GM12872 (cell line): ENCODE data around the gene KLHDC8A.

Experiments used
- TF ChIP-seq, protein P1 (sequence below): IDR thresholded peaks from 3 replicates; pipeline ENCODE4 v1.5.1; 2011; ENCODE audit warnings: low read depth, mild to moderate bottlenecking, low read length, moderate library complexity; ENCODE audit not compliant: insufficient read depth

KLHDC8A gene

DNA sequence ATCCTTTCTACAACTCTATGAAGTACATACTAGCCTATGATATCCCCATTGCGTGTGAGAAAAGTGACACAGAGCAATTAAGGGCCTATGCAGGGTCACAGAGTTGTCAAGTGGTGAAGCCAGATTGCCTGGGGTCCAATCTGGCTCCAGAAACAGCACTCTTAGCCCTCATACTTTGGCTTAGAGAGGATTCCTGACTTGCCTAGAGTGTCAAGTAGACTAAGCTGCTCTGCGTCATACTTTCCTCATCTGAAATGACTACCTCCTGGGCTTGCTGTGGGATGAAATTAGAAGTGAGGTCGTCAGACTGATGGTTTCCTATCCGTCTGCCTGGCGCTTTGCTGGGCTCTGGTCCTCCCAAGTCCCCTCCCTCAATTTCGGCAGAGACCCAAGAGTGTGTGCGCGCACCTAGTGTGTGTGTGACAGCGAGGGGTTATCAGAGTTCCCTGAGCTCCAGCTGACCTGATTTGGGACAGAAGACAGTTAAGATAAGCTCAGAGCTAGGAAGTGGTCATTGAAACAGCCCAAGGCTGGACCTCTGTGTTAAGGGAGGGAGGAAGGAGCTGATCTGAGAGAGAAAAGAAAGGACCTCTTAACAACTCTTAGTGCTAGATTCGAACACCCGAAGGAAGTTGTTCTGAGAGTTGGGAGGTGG, 29.8 kb downstream of the KLHDC8A start:
- TF ChIP-seq, protein P1, sequence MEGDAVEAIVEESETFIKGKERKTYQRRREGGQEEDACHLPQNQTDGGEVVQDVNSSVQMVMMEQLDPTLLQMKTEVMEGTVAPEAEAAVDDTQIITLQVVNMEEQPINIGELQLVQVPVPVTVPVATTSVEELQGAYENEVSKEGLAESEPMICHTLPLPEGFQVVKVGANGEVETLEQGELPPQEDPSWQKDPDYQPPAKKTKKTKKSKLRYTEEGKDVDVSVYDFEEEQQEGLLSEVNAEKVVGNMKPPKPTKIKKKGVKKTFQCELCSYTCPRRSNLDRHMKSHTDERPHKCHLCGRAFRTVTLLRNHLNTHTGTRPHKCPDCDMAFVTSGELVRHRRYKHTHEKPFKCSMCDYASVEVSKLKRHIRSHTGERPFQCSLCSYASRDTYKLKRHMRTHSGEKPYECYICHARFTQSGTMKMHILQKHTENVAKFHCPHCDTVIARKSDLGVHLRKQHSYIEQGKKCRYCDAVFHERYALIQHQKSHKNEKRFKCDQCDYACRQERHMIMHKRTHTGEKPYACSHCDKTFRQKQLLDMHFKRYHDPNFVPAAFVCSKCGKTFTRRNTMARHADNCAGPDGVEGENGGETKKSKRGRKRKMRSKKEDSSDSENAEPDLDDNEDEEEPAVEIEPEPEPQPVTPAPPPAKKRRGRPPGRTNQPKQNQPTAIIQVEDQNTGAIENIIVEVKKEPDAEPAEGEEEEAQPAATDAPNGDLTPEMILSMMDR: no peak

- TF ChIP-seq, protein P1: peak; percentile 87
These were observed 31.3 kb downstream of the KLHDC8A start for GRCh38 chr1:205325334-205325884.

DNA sequence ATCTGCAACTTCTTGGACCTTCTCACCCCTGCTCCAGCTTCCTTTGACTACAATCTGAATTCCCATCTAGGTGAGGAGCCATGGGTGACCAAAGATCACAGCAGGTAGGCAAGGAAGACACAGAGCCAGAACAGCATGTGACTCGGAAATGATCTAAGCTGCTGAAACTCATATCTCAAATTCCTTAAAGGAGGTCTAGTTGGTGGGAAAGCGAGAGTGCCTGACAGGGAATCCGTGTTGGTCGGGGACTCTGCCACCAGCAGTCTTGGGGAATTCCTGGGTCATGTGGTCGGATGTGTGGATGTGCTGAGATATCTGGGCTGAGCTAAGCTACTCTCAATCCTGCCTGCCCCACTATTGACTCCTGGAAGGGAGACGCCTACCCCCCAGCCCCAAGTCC, 31.9 kb downstream of the KLHDC8A start:
- TF ChIP-seq, protein P1: no peak

DNA sequence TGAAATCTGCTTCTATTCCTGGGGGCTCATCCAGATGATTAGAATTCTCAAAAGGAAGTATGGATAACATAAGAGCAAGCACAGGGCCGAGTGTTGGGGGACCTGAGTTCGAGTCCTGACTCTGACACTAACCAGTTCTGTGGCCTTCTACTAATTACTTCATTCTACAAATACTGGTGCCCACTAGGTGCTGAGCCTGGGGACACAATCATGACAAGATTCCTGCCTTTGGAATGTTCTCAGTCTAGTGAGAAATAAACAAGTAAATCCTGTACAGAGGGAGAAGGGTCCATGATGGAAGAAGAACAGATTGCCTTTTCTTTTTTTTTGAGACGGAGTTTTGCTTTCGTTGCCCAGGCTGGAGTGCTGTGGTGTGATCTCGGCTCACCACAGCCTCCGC, 32.9 kb downstream of the KLHDC8A start:
- TF ChIP-seq, protein P1: no peak

GRCh38 chr1:205321959-205322283, 34.8 kb downstream of the KLHDC8A start:
- TF ChIP-seq, protein P1: no peak

GRCh38 chr1:205321162-205321958, 35.4 kb downstream of the KLHDC8A start, which contains the start of gene NUAK2:
NUAK2 (minus strand) TSS chr1:205321745; CDS start chr1:205321628, 117 bp downstream.
- TF ChIP-seq, protein P1: no peak
